Rectal smooth muscle tissue (tissue), 1 donor: ENCODE results near the gene TCF7L2.
"Not testable (repeated sequence)": the region's sequence is repeated elsewhere in the genome, so short reads cannot be mapped to it uniquely, and the experiment has no call there.

ENCODE experiments used
- H3K27ac ChIP-seq: one replicate; pipeline ENCODE4 v1.7.0; 2013; ENCODE audit warnings: low read depth, low read length, inconsistent platforms
- H3K27me3 ChIP-seq: one replicate; pipeline ENCODE4 v1.7.0; 2013; ENCODE audit warnings: low read length; ENCODE audit not compliant: control insufficient read depth, insufficient read depth
- H3K36me3 ChIP-seq: one replicate; pipeline ENCODE4 v1.7.0; 2013; ENCODE audit warnings: low read length; ENCODE audit not compliant: control insufficient read depth, insufficient read depth
- H3K4me1 ChIP-seq: one replicate; pipeline ENCODE4 v1.7.0; 2013; ENCODE audit warnings: low read length; ENCODE audit not compliant: control insufficient read depth, insufficient read depth
- H3K4me3 ChIP-seq: one replicate; pipeline ENCODE4 v1.7.0; 2013; ENCODE audit warnings: low read length
- H3K9ac ChIP-seq: one replicate; pipeline ENCODE4 v1.7.0; 2013; ENCODE audit warnings: low read length

TCF7L2 gene

GRCh38 chr10:113063043-113063967, 113.3 kb downstream of the TCF7L2 start:
- no peak overlapping the region for H3K27ac ChIP-seq
- H3K36me3 ChIP-seq: peaks cover under 1% of the 10 kb centered on the region
- H3K4me3 ChIP-seq: no peak overlapping the region
- H3K4me1 ChIP-seq: peaks cover 40% of the 10 kb centered on the region
- H3K9ac ChIP-seq: no peak overlapping the region
- no peaks in the 10 kb centered on the region for H3K27me3 ChIP-seq

- H3K4me3 ChIP-seq: no peak overlapping the region
- H3K9ac ChIP-seq: no peak overlapping the region
- H3K27ac ChIP-seq: no peak overlapping the region
- peaks cover 4% of the 10 kb centered on the region for H3K36me3 ChIP-seq
- H3K27me3 ChIP-seq: no peaks in the 10 kb centered on the region
- H3K4me1 ChIP-seq: peaks cover 33% of the 10 kb centered on the region
Measured at GRCh38 chr10:113064039-113064438, 114.0 kb downstream of the TCF7L2 start.

- not testable (repeated sequence) for H3K27me3 ChIP-seq, H3K9ac ChIP-seq, H3K36me3 ChIP-seq, H3K4me3 ChIP-seq, H3K27ac ChIP-seq
- H3K4me1 ChIP-seq: peaks cover 14% of the 10 kb centered on the region
Measured at GRCh38 chr10:113066120-113066519, 116.1 kb downstream of the TCF7L2 start.

- peaks cover 4% of the 10 kb centered on the region for H3K36me3 ChIP-seq
- H3K4me1 ChIP-seq: peaks cover 17% of the 10 kb centered on the region
- H3K9ac ChIP-seq: no peak overlapping the region
- H3K27me3 ChIP-seq: no peaks in the 10 kb centered on the region
- no peak overlapping the region for H3K27ac ChIP-seq
- no peak overlapping the region for H3K4me3 ChIP-seq
Measured at GRCh38 chr10:113066561-113067312, 116.7 kb downstream of the TCF7L2 start.

- H3K4me3 ChIP-seq: no peak overlapping the region
- no peak overlapping the region for H3K9ac ChIP-seq
- H3K4me1 ChIP-seq: peaks cover 18% of the 10 kb centered on the region
- no peak overlapping the region for H3K27ac ChIP-seq
- H3K36me3 ChIP-seq: peaks cover 4% of the 10 kb centered on the region
- no peaks in the 10 kb centered on the region for H3K27me3 ChIP-seq
Measured at GRCh38 chr10:113067501-113067900, 117.5 kb downstream of the TCF7L2 start.

GRCh38 chr10:113068178-113068890, 118.3 kb downstream of the TCF7L2 start:
- Histone ChIP-seq H3K27me3 (no peaks in the 10 kb centered on the region), H3K4me3 (no peak overlapping the region), H3K9ac (no peak overlapping the region), H3K27ac (no peak overlapping the region), H3K4me1 (peaks cover 18% of the 10 kb centered on the region), H3K36me3 (peaks cover 4% of the 10 kb centered on the region)

- H3K27ac ChIP-seq: no peak overlapping the region
- H3K4me1 ChIP-seq: peaks cover 12% of the 10 kb centered on the region
- H3K4me3 ChIP-seq: no peak overlapping the region
- peaks cover 4% of the 10 kb centered on the region for H3K36me3 ChIP-seq
- H3K27me3 ChIP-seq: no peaks in the 10 kb centered on the region
- H3K9ac ChIP-seq: no peak overlapping the region
Measured at GRCh38 chr10:113069595-113069994, 119.5 kb downstream of the TCF7L2 start.

GRCh38 chr10:113071446-113071845, 121.4 kb downstream of the TCF7L2 start:
- no peaks in the 10 kb centered on the region for H3K27me3 ChIP-seq
- no peak overlapping the region for H3K4me3 ChIP-seq
- H3K9ac ChIP-seq: no peak overlapping the region
- H3K36me3 ChIP-seq: peaks cover 4% of the 10 kb centered on the region
- H3K27ac ChIP-seq: no peak overlapping the region
- H3K4me1 ChIP-seq: peaks cover 5% of the 10 kb centered on the region

- Histone ChIP-seq H3K27me3 (no peaks in the 10 kb centered on the region), H3K4me3 (no peak overlapping the region), H3K9ac (no peak overlapping the region), H3K36me3 (no peaks in the 10 kb centered on the region), H3K4me1 (peaks cover 13% of the 10 kb centered on the region), H3K27ac (peak overlapping the region; percentile 52)
Measured at GRCh38 chr10:113073549-113074189, 123.6 kb downstream of the TCF7L2 start.

GRCh38 chr10:113076949-113077348, 126.9 kb downstream of the TCF7L2 start:
- Histone ChIP-seq H3K27ac (no peak overlapping the region), H3K4me3 (no peak overlapping the region), H3K4me1 (peaks cover 8% of the 10 kb centered on the region), H3K9ac (no peak overlapping the region), H3K36me3 (no peaks in the 10 kb centered on the region), H3K27me3 (no peaks in the 10 kb centered on the region)

- Histone ChIP-seq H3K9ac (no peak overlapping the region), H3K4me1 (peaks cover 8% of the 10 kb centered on the region), H3K27me3 (no peaks in the 10 kb centered on the region), H3K4me3 (no peak overlapping the region), H3K36me3 (no peaks in the 10 kb centered on the region), H3K27ac (no peak overlapping the region)
Measured at GRCh38 chr10:113078282-113078907, 128.3 kb downstream of the TCF7L2 start.
